WTC11 (cell line): Measurements from ENCODE around the gene TNFAIP8L1. TPM values are rescaled to one million over a fixed set of nuclear protein-coding genes. Genes with fewer than 3 reads are reported as not detected.

Experiments
- ATAC-seq: fragments of 200-7000 bp; cut with Tn5 transposase; 2 replicates; pipeline ENCODE4 v1.10.0; 2021; ENCODE audit warnings: mild to moderate bottlenecking, moderate library complexity
- CTCF ChIA-PET: fragments of 300-600 bp; sonication (Branson Sonifier 250); formaldehyde crosslinking; loops from one replicate; lab custom pipeline; 2021; ENCODE audit warnings: antibody characterized with exemption; lab: Charles Lee
- POLR2A ChIA-PET: fragments of 350-600 bp; sonication (Branson Sonifier 250); formaldehyde crosslinking; loops from one replicate; lab custom pipeline; 2021; ENCODE audit warnings: antibody characterized with exemption; lab: Charles Lee
- DNase-seq: peaks from one replicate; pipeline ENCODE4 v3.0.0; 2021; ENCODE audit warnings: low spot score
- H3K27ac Mint-ChIP-seq: 2 replicates; pipeline ENCODE4 v1.8.0; 2021; ENCODE audit warnings: mixed read lengths
- H3K27me3 Mint-ChIP-seq: 2 replicates; pipeline ENCODE4 v1.8.0; 2021; ENCODE audit warnings: low read depth, mild to moderate bottlenecking, moderate library complexity, mixed read lengths
- H3K36me3 Mint-ChIP-seq: 2 replicates; pipeline ENCODE4 v1.8.0; 2021; ENCODE audit warnings: mixed read lengths
- H3K4me1 Mint-ChIP-seq: 2 replicates; pipeline ENCODE4 v1.8.0; 2022; ENCODE audit warnings: mixed read lengths
- H3K4me3 Mint-ChIP-seq: 2 replicates; pipeline ENCODE4 v1.8.0; 2021; ENCODE audit warnings: mild to moderate bottlenecking, moderate library complexity, mixed read lengths
- H3K9me3 Mint-ChIP-seq: 2 replicates; pipeline ENCODE4 v1.8.0; 2021; ENCODE audit warnings: mixed read lengths
- CREM ChIP-seq: sonication (generic); formaldehyde crosslinking; IDR thresholded peaks from 2 replicates; pipeline ENCODE4 v1.8.1; 2022; ENCODE audit warnings: mild to moderate bottlenecking, missing genetic modification reagents, moderate library complexity
- ELF4 ChIP-seq: sonication (generic); formaldehyde crosslinking; IDR thresholded peaks from 2 replicates; pipeline ENCODE4 v1.8.1; 2022; ENCODE audit warnings: low read depth, mild to moderate bottlenecking, moderate library complexity, missing genetic modification reagents
- JUN ChIP-seq: sonication (generic); formaldehyde crosslinking; IDR thresholded peaks from 2 replicates; pipeline ENCODE4 v1.8.0; 2023; ENCODE audit warnings: mild to moderate bottlenecking, missing genetic modification reagents
- NFE2L1 ChIP-seq: sonication (generic); formaldehyde crosslinking; IDR thresholded peaks from 2 replicates; pipeline ENCODE4 v1.8.1; 2023; ENCODE audit warnings: missing genetic modification reagents
- OVOL2 ChIP-seq: fragments of 250-450 bp; sonication (Bioruptor Pico); IDR thresholded peaks from 2 replicates; pipeline ENCODE4 v1.9.0; 2021; ENCODE audit warnings: mild to moderate bottlenecking, borderline replicate concordance
- PRRX2 ChIP-seq: fragments of 250-450 bp; sonication (Bioruptor Pico); IDR thresholded peaks from 2 replicates; pipeline ENCODE4 v1.8.0; 2021; ENCODE audit warnings: mild to moderate bottlenecking
- ZNF121 ChIP-seq: sonication (generic); formaldehyde crosslinking; IDR thresholded peaks from 2 replicates; pipeline ENCODE4 v1.8.0; 2023; ENCODE audit warnings: missing genetic modification reagents
- total RNA-seq: library from RNA; stranded (reverse); gene quantifications from 3 replicates; pipeline ENCODE4 v1.2.3, GENCODE V29; 2021
- TF ChIP-seq, protein P1 (sequence below): fragments of 250-450 bp; sonication (Bioruptor Pico); IDR thresholded peaks from 2 replicates; pipeline ENCODE4 v1.9.0; 2021; ENCODE audit warnings: mild to moderate bottlenecking
- TF ChIP-seq, protein P2 (sequence below): sonication (generic); formaldehyde crosslinking; IDR thresholded peaks from 2 replicates; pipeline ENCODE4 v1.8.0; 2022; ENCODE audit warnings: mild to moderate bottlenecking, missing genetic modification reagents
- TF ChIP-seq, protein P3 (sequence below): fragments of 200-600 bp; IDR thresholded peaks from 2 replicates; pipeline ENCODE4 v1.8.0; 2022; ENCODE audit warnings: antibody characterized with exemption
- TF ChIP-seq, protein P4 (sequence below): sonication (generic); formaldehyde crosslinking; conservative IDR thresholded peaks from 2 replicates; pipeline ENCODE4 v1.8.1; 2022; ENCODE audit warnings: mild to moderate bottlenecking, missing genetic modification reagents
- TF ChIP-seq, protein P5 (sequence below): sonication (generic); formaldehyde crosslinking; IDR thresholded peaks from 2 replicates; pipeline ENCODE4 v1.8.0; 2023; ENCODE audit warnings: mild to moderate bottlenecking, missing genetic modification reagents
- TF ChIP-seq, protein P6 (sequence below): fragments of 250-450 bp; sonication (Bioruptor Pico); IDR thresholded peaks from 2 replicates; pipeline ENCODE4 v2.1.2; 2022; ENCODE audit warnings: mild to moderate bottlenecking, moderate library complexity
- TF ChIP-seq, protein P7 (sequence below): sonication (generic); formaldehyde crosslinking; IDR thresholded peaks from 2 replicates; pipeline ENCODE4 v1.8.1; 2022; ENCODE audit warnings: mild to moderate bottlenecking, missing genetic modification reagents, moderate library complexity, borderline replicate concordance
- TF ChIP-seq, protein P8 (sequence below): sonication (generic); formaldehyde crosslinking; IDR thresholded peaks from 2 replicates; pipeline ENCODE4 v1.8.1; 2023; ENCODE audit warnings: mild to moderate bottlenecking, missing genetic modification reagents
- TF ChIP-seq, protein P9 (sequence below): sonication (generic); formaldehyde crosslinking; IDR thresholded peaks from 2 replicates; pipeline ENCODE4 v1.8.1; 2022; ENCODE audit warnings: mild to moderate bottlenecking, moderate library complexity, missing genetic modification reagents

Gene TNFAIP8L1
- total RNA-seq, 1 experiment from 2014 or later, result 8.7 TPM

DNA sequence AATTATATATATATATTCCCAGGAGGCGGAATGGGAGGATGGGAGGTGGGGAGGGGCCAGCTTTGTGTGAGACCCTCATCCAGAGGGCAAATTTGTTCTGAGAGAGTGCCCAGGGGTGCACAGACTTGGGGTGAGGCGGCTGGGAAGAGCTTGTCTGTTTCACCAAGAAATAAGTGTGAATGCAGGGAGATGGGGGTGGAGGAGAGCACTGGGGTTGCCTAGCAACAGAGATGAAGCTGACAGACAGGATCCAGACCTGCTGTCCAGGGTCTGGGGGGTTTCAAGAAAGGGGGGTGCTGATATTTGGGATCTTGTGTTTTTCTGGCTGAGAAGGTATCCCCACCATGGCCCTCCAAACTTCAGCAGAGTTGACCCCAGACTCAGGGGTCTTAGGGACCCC is 18.6 kb upstream of the TNFAIP8L1 start (continued):
- TF ChIP-seq, protein P1, sequence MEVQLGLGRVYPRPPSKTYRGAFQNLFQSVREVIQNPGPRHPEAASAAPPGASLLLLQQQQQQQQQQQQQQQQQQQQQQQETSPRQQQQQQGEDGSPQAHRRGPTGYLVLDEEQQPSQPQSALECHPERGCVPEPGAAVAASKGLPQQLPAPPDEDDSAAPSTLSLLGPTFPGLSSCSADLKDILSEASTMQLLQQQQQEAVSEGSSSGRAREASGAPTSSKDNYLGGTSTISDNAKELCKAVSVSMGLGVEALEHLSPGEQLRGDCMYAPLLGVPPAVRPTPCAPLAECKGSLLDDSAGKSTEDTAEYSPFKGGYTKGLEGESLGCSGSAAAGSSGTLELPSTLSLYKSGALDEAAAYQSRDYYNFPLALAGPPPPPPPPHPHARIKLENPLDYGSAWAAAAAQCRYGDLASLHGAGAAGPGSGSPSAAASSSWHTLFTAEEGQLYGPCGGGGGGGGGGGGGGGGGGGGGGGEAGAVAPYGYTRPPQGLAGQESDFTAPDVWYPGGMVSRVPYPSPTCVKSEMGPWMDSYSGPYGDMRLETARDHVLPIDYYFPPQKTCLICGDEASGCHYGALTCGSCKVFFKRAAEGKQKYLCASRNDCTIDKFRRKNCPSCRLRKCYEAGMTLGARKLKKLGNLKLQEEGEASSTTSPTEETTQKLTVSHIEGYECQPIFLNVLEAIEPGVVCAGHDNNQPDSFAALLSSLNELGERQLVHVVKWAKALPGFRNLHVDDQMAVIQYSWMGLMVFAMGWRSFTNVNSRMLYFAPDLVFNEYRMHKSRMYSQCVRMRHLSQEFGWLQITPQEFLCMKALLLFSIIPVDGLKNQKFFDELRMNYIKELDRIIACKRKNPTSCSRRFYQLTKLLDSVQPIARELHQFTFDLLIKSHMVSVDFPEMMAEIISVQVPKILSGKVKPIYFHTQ (CRISPR knock-in tag), result no peak
- TF ChIP-seq, all 79 proteins: peak for 0

DNA sequence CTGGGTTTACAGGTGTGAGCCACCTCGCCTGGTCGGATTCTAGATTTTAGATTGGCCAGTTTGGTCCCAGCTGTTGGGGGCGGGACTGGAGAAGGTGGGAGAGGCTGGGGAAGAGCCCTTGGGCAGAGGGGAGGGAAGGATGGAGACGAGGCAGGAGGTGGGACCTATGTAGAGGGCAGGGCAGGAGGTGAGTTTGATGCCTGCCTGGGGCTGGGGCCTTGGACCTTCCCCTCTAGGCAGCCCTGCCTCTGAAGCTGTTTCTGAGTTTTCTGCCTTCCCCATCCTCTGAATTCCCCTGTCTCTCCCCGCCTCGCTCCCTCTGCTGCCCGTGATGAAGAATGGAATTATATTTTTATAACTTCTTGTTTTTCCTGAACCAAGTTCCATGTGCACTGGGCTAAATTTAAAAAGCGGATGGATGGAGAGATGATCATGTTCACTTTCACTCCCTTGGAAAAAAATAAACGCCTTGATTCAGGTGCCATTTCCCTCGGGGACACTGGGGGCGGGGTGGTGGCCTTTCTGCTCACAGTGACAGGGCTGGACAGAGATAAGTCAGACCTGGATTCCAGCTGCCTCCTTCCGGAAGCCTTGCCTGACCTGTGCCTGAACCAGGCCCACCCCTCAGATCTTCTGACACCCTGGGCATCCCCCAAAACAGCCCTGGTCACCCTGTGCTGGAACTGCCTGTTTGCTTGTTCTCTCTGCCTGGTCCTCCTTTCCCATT is 16.5 kb upstream of the TNFAIP8L1 start:
- CTCF ChIA-PET, result interaction anchor here (0.6 to 5.0 kb wide), 15 partner anchors 8 to 356 kb away, joined by 3 to 46 read pairs (median 4); partner anchors contain the start of gene FEM1A
- Mint-ChIP-seq H3K36me3 (no peaks in the 10 kb centered on the region), H3K27ac (no peak overlapping the region), H3K27me3 (peaks cover 16% of the 10 kb centered on the region), H3K4me1 (peaks cover 12% of the 10 kb centered on the region), H3K4me3 (no peak overlapping the region), H3K9me3 (peaks cover under 1% of the 10 kb centered on the region; the same call in 1 of the 2 replicates)
- no peak for TF ChIP-seq JUN (CRISPR knock-in tag)
- peak; percentile 70; the same call in 1 of the 2 replicates for TF ChIP-seq ZNF121
- TF ChIP-seq, protein P2, sequence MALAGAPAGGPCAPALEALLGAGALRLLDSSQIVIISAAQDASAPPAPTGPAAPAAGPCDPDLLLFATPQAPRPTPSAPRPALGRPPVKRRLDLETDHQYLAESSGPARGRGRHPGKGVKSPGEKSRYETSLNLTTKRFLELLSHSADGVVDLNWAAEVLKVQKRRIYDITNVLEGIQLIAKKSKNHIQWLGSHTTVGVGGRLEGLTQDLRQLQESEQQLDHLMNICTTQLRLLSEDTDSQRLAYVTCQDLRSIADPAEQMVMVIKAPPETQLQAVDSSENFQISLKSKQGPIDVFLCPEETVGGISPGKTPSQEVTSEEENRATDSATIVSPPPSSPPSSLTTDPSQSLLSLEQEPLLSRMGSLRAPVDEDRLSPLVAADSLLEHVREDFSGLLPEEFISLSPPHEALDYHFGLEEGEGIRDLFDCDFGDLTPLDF, result no peak
- peak; percentile 45 for DNase-seq
- peak; percentile 85 for ATAC-seq
- POLR2A ChIA-PET, result no interaction called here

DNA sequence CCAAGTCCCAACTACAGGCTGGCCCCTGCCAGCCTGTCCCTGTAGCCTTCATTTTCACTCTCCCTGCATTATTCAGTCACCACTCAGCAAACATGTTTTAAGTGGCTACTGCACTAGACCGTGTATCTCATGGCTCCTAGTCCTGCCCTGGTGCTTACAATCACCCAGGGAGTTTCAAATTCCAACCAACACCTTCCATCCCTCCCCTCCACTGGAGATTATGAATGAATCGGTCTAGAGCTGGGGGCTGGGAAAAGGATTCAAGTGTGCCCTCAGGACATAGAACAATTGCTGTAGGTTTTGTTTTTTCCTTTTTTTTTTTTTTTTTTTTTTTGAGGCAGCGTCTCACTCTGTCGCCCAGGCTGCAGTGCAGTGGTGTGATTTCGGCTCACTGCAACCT is 15.0 kb upstream of the TNFAIP8L1 start:
- ATAC-seq, result no peak
- Mint-ChIP-seq H3K27me3 (peaks cover 10% of the 10 kb centered on the region), H3K4me3 (no peak overlapping the region), H3K36me3 (no peaks in the 10 kb centered on the region), H3K27ac (peak overlapping the region; percentile 74), H3K9me3 (peaks cover 4% of the 10 kb centered on the region; the same call in 1 of the 2 replicates), H3K4me1 (peaks cover 12% of the 10 kb centered on the region)
- no peak for DNase-seq
- ChIA-PET POLR2A (no interaction called here), CTCF (interaction anchor here (0.6 to 5.0 kb wide), 15 partner anchors 9 to 352 kb away, joined by 3 to 46 read pairs (median 5); partner anchors contain the start of genes MPND and PLIN5)
- TF ChIP-seq, protein P3, sequence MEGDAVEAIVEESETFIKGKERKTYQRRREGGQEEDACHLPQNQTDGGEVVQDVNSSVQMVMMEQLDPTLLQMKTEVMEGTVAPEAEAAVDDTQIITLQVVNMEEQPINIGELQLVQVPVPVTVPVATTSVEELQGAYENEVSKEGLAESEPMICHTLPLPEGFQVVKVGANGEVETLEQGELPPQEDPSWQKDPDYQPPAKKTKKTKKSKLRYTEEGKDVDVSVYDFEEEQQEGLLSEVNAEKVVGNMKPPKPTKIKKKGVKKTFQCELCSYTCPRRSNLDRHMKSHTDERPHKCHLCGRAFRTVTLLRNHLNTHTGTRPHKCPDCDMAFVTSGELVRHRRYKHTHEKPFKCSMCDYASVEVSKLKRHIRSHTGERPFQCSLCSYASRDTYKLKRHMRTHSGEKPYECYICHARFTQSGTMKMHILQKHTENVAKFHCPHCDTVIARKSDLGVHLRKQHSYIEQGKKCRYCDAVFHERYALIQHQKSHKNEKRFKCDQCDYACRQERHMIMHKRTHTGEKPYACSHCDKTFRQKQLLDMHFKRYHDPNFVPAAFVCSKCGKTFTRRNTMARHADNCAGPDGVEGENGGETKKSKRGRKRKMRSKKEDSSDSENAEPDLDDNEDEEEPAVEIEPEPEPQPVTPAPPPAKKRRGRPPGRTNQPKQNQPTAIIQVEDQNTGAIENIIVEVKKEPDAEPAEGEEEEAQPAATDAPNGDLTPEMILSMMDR, result no peak
- TF ChIP-seq CREM (CRISPR knock-in tag) (no peak), NFE2L1 (CRISPR knock-in tag) (no peak), OVOL2 (CRISPR knock-in tag) (no peak), ELF4 (CRISPR knock-in tag) (no peak), PRRX2 (CRISPR knock-in tag) (no peak)
- TF ChIP-seq, protein P4, sequence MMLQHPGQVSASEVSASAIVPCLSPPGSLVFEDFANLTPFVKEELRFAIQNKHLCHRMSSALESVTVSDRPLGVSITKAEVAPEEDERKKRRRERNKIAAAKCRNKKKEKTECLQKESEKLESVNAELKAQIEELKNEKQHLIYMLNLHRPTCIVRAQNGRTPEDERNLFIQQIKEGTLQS (CRISPR knock-in tag), result no peak
- TF ChIP-seq, protein P5, sequence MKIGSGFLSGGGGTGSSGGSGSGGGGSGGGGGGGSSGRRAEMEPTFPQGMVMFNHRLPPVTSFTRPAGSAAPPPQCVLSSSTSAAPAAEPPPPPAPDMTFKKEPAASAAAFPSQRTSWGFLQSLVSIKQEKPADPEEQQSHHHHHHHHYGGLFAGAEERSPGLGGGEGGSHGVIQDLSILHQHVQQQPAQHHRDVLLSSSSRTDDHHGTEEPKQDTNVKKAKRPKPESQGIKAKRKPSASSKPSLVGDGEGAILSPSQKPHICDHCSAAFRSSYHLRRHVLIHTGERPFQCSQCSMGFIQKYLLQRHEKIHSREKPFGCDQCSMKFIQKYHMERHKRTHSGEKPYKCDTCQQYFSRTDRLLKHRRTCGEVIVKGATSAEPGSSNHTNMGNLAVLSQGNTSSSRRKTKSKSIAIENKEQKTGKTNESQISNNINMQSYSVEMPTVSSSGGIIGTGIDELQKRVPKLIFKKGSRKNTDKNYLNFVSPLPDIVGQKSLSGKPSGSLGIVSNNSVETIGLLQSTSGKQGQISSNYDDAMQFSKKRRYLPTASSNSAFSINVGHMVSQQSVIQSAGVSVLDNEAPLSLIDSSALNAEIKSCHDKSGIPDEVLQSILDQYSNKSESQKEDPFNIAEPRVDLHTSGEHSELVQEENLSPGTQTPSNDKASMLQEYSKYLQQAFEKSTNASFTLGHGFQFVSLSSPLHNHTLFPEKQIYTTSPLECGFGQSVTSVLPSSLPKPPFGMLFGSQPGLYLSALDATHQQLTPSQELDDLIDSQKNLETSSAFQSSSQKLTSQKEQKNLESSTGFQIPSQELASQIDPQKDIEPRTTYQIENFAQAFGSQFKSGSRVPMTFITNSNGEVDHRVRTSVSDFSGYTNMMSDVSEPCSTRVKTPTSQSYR (CRISPR knock-in tag), result no peak
- TF ChIP-seq, protein P6, sequence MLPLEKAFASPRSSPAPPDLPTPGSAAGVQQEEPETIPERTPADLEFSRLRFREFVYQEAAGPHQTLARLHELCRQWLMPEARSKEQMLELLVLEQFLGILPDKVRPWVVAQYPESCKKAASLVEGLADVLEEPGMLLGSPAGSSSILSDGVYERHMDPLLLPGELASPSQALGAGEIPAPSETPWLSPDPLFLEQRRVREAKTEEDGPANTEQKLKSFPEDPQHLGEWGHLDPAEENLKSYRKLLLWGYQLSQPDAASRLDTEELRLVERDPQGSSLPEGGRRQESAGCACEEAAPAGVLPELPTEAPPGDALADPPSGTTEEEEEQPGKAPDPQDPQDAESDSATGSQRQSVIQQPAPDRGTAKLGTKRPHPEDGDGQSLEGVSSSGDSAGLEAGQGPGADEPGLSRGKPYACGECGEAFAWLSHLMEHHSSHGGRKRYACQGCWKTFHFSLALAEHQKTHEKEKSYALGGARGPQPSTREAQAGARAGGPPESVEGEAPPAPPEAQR (CRISPR knock-in tag), result no peak
- TF ChIP-seq, protein P7, sequence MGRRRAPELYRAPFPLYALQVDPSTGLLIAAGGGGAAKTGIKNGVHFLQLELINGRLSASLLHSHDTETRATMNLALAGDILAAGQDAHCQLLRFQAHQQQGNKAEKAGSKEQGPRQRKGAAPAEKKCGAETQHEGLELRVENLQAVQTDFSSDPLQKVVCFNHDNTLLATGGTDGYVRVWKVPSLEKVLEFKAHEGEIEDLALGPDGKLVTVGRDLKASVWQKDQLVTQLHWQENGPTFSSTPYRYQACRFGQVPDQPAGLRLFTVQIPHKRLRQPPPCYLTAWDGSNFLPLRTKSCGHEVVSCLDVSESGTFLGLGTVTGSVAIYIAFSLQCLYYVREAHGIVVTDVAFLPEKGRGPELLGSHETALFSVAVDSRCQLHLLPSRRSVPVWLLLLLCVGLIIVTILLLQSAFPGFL (CRISPR knock-in tag), result no peak
- TF ChIP-seq, protein P8, sequence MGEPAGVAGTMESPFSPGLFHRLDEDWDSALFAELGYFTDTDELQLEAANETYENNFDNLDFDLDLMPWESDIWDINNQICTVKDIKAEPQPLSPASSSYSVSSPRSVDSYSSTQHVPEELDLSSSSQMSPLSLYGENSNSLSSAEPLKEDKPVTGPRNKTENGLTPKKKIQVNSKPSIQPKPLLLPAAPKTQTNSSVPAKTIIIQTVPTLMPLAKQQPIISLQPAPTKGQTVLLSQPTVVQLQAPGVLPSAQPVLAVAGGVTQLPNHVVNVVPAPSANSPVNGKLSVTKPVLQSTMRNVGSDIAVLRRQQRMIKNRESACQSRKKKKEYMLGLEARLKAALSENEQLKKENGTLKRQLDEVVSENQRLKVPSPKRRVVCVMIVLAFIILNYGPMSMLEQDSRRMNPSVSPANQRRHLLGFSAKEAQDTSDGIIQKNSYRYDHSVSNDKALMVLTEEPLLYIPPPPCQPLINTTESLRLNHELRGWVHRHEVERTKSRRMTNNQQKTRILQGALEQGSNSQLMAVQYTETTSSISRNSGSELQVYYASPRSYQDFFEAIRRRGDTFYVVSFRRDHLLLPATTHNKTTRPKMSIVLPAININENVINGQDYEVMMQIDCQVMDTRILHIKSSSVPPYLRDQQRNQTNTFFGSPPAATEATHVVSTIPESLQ (CRISPR knock-in tag), result no peak
- TF ChIP-seq, protein P9, sequence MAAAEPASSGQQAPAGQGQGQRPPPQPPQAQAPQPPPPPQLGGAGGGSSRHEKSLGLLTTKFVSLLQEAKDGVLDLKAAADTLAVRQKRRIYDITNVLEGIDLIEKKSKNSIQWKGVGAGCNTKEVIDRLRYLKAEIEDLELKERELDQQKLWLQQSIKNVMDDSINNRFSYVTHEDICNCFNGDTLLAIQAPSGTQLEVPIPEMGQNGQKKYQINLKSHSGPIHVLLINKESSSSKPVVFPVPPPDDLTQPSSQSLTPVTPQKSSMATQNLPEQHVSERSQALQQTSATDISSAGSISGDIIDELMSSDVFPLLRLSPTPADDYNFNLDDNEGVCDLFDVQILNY (CRISPR knock-in tag), result no peak
